GM20000 (cell line): Measurements from ENCODE around the gene GLT6D1.

ENCODE experiments used
- DNase-seq: peaks from one replicate; pipeline ENCODE4 v3.0.0; 2012; ENCODE audit warnings: low spot score
- TF ChIP-seq, protein P1 (sequence below): IDR thresholded peaks from 2 replicates; pipeline ENCODE4 v1.5.1; 2012; ENCODE audit warnings: mild to moderate bottlenecking, control low read depth; ENCODE audit errors: extremely low read depth, missing control alignments

GLT6D1 gene, protein sequence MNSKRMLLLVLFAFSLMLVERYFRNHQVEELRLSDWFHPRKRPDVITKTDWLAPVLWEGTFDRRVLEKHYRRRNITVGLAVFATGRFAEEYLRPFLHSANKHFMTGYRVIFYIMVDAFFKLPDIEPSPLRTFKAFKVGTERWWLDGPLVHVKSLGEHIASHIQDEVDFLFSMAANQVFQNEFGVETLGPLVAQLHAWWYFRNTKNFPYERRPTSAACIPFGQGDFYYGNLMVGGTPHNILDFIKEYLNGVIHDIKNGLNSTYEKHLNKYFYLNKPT

DNA sequence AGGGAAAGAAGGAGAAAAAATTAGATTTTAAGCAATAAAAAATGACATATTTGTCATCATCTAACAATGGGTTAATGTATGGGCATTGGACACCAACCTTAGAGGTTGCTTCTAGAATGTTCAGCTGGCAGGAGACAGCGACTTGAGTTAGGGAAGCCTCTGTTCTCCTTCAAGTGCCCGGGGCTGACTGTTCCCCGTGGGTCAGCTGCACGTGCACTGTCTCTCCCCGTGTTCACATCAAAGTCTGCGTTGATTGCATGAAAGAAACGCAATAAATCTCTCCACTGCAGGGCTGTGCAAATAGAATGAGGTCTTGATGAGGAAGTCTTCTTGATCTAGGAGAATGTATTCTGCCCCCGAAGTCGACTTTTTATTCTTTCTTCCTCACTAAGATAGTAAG, at the start of gene GLT6D1:
Gene GLT6D1 (minus strand): TSS at position 345 of the 400 bp plus-strand sequence. CDS start 353 bp downstream, outside the sequence.
- no peak for DNase-seq
- TF ChIP-seq, protein P1, sequence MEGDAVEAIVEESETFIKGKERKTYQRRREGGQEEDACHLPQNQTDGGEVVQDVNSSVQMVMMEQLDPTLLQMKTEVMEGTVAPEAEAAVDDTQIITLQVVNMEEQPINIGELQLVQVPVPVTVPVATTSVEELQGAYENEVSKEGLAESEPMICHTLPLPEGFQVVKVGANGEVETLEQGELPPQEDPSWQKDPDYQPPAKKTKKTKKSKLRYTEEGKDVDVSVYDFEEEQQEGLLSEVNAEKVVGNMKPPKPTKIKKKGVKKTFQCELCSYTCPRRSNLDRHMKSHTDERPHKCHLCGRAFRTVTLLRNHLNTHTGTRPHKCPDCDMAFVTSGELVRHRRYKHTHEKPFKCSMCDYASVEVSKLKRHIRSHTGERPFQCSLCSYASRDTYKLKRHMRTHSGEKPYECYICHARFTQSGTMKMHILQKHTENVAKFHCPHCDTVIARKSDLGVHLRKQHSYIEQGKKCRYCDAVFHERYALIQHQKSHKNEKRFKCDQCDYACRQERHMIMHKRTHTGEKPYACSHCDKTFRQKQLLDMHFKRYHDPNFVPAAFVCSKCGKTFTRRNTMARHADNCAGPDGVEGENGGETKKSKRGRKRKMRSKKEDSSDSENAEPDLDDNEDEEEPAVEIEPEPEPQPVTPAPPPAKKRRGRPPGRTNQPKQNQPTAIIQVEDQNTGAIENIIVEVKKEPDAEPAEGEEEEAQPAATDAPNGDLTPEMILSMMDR: no peak

DNA sequence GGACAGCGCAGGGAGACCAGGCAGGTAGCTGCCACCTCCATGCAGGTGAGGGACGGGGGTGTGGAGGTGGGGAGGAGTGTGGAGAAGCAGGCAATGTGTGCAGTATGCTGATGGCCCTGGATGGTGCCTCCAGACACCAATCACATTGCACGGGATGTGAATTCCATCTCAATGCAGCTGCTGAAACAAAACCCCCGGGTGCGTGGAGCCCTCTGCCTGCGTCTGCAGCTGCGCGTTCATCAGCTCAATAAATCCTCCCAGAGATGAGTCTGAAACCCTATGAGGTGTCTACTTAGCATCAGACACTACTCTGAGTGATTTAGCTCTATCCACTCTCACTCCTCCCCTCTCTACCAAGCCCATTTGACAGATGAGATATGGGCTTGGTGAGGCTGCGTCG, 49.7 kb upstream of the GLT6D1 start:
- DNase-seq: no peak
- TF ChIP-seq, protein P1: no peak

DNA sequence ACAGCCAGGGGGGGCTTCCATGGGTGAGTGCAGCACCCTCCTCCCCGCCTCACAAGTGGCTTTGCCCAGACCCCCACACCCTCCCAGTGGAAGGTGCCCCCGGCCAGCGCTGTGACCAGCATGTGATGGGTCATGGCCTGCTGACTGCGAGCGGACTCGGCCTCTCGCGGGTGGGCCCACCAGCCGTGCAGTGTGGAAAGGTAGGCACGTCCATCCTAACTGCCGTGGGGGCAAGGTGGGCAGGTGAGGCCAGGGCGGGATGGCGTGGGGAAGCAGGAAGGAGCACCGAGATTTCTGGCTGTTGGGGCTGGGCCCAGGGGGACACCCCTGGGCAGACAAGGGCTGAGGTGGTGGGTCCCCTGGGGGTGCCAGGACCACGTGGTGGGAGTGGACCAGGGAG, 47.9 kb upstream of the GLT6D1 start:
- TF ChIP-seq, protein P1: no peak

DNA sequence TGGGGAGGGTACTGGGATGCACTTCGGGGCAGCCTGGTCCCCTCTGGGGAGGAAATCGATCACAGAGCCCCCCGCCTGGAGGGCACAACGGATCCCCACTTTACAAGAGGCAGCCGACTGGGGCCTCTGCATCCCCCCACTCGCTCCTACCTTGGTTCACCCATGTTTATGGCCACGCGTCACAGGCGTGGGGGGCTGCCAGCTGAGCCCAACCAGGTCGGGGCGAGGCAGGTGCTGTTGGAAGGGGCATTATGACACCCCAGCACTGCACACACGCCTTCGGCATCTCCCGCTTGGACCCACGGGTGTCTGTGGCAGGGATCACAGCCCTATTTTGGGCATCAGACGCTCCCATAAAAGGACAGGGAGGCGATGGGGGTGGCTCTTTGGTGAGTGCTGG, 45.4 kb upstream of the GLT6D1 start:
- TF ChIP-seq, protein P1: no peak
- no peak for DNase-seq

More for the DNA sequence above, 47.9 kb upstream of the GLT6D1 start:
- DNase-seq: no peak

DNA sequence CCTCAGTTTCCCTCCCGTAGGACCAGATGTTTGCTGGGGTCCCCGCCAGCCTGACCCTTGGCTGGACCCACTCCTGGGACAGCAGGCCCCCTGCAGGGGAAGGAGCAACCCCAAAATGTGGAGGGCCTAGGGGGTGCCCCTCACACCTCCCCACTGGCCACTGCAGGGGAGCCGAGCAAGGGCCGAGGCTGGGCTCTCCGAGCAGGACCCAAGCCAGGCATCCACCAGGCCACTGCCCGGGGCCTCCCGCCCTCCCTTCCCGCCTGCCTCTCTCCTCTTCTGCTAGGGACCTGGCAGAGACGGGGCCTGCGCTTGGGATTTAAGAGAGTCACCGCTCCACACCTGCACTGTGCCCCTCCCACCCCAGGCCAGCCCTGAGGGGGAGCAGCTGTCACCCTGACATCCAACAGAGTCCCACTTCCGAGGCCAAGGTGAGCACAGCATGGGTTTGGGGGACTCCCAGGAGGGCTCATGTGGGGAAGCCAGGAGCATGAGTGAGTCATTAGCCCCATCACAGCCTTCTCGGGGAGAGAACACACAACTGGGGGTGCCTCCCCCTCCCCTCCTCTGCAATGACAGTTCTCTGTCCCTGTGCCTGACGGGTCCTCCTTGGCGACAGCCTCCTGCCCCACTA, 44.2 kb upstream of the GLT6D1 start:
- TF ChIP-seq, protein P1: no peak
- no peak for DNase-seq

DNA sequence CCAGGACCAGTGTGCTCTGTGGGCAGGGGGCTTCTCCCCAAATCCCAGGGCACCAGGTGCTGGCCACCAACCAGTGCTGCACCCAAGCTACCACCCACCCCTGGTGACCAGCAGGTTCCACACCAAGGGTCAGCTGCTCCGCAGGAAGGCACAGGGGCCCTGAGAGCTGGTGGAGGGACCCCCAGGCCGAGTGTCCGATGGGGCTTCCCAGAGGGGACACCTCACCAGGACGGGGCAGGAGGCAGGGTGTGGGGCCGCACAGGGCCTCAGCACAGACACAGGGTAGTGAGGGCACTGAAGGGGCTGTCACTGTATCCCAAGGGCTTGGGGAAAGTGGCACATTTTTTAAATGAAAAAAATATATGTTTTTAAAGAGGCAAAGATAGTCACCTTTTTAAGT, 41.8 kb upstream of the GLT6D1 start:
- no peak for DNase-seq
- TF ChIP-seq, protein P1: no peak

DNA sequence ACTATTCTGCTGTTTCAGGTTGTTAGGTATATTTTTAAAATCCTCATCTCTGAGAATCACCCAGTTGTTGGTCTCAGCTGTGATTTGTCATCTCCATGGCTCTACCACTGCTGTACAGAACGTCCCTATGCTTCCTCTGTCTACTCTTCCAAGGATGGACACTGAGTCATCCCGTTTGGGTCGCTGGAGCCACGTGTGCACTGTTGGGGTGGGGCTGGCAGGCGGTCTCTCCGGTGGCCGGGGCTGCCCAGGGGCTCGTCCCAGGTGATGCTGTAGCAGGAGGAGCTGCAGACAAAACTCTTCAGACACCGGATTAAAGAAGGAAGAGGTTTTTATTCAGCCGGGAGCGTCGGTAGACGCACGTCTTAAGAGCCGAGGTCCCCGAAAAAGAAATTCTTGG, 40.7 kb upstream of the GLT6D1 start:
- no peak for DNase-seq
- TF ChIP-seq, protein P1: no peak
